ENCODE data around the gene SULT4A1. TPM values are rescaled to one million over a fixed set of nuclear protein-coding genes. Genes with fewer than 3 reads are reported as not detected.
A peak's percentile ranks its signal among the peaks of the same experiment; 100 is the strongest.

Gene SULT4A1
- polyA plus RNA-seq, 1 donor, result 3.5 TPM

DNA sequence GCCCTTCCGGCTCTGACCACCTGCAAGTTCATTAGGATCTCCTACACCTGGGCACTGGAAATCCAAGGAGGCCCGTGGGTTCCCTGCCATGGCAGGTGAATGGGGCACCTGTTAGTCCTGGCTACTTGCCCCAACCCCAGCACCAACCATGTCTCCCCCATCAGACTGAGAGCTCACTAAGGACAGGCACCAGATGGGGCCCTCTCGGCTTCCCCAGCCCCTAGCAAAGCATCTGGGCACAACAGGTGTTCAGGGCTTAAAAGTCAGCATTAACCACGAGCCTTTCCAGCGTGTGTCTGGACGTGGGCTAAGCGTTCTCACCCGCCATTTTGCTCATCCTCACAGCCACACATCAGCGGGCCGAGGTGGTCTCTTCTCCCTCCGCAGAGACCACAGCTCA lies 2.2 kb downstream of the SULT4A1 start:
- DNase-seq, result no peak

GRCh38 chr22:43859621-43860020 lies 2.7 kb downstream of the SULT4A1 start:
- no peak for DNase-seq

DNA sequence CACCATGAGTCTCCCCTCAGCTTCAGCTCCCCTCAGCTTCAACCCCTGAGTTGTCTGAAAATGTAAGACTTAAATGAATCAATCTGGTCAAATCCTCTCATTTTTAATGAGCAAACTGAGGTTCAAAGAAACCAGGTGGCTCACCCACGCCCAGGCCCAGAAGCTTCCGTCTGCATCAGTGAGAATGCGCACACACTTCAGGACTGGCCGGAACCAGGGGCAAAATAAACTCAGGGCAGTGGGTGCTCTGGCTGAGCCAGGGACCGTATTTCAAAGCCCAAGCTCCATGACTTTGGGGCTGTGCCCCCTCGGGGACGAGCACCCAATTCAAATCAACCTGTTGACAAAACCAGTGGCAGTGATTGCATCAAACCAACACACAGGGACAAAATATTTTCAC lies 3.1 kb downstream of the SULT4A1 start:
- DNase-seq, result no peak

GRCh38 chr22:43858156-43858895 lies 4.0 kb downstream of the SULT4A1 start:
- no peak for DNase-seq

DNA sequence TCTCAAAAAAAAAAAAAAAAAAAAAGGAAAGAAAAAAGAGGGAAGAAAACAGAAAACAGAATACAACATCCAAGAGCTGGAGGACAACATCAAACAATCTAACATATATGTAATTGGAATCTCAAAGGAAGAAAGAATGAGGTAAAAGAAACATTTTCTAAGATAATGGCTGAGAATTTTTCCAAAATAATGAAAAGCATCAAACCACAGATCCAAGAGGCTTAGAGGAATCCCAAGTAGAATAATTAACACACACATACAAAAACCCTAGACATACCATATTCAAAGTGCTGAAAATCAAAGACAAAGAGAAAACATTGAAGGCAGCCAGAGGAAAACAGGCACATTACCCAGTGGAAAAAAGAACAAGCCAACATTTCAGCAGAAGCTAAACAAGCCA lies 4.9 kb downstream of the SULT4A1 start:
- no peak for DNase-seq

GRCh38 chr22:43855431-43855830 lies 6.9 kb downstream of the SULT4A1 start:
- no peak for DNase-seq

- no peak for DNase-seq
Observed at GRCh38 chr22:43854786-43855271, 7.5 kb downstream of the SULT4A1 start.

- DNase-seq, result no peak
Observed at GRCh38 chr22:43854121-43854785, 8.1 kb downstream of the SULT4A1 start.

DNA sequence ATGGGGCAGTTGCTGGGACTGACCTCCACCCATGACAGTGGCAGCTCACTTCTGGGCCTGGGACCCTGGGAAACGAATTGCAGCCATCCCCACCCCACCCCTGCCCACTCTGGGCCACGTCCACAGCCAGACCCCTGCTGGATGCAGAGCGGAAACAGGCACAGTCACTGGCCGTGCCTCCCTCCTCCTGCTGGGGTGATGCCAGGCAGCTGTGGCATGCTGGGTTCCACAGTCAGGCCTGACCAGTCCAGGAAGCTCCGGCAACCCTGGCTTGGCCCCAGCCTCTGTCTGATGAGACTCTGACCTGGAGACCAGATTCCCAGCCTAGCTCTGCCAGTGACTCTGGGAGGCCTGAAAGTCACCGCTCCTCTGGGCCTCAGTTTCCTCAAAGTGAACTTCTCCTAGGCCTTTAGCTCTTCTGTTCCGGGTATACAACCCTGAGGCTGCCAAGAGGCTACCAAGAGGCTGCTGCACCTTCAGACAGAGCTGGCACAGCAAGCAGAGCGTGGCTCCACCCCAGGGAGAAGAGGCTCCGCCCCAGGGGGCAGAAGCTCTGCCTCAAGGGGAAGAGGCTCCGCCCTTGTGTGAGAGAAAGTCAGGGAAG lies 8.9 kb downstream of the SULT4A1 start:
- DNase-seq, result no peak

- no peak for DNase-seq
Observed at GRCh38 chr22:43852573-43853327, 9.6 kb downstream of the SULT4A1 start.

GRCh38 chr22:43851979-43852307 lies 10.4 kb downstream of the SULT4A1 start:
- no peak for DNase-seq

DNA sequence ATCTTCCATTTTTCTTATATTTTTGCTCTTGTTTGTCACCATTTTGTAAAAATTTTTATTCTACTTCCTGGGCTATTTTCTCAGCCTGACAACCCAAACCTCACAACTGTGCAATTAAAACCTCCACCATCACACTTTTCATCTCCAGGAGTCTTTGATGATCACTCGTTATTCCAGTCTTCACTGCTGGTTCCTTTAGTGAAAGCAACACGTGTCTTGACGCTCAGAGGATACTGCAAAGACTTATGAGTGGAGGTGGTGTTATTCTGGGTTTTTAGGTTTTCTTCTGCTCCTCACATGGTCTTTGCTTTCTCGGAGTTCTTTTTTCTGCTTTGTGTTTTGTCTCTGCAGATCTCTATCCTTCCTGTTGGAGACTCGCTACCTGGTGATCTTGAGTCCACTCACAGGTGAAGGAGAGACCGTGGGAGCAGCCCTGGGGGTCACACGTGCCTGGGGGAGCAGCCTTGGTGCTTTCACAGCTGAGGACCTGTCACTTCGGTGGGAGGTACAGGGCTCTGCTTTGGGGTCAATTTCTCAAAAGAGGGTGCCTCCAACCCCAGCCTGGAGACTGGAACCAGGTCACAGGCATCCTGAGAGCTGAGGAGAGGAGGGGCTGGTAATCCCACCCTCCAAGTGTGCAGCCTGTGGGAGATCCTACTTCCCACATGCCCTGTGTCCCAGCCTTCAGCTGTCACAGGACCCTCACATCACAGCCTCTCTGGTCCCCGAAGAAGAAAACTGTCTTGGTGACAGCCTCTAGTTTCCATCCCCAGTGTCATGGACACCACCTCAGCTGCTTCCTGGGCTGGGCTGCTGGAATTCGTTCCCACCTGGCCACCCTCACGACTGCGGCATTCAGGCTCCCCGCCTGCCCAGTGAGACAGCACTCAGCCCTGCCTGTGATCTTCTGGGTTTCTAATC lies 11.0 kb downstream of the SULT4A1 start:
- no peak for DNase-seq

- no peak for DNase-seq
Observed at GRCh38 chr22:43850529-43850928, 11.8 kb downstream of the SULT4A1 start.

- DNase-seq, result no peak
Observed at GRCh38 chr22:43849731-43850130, 12.6 kb downstream of the SULT4A1 start.

DNA sequence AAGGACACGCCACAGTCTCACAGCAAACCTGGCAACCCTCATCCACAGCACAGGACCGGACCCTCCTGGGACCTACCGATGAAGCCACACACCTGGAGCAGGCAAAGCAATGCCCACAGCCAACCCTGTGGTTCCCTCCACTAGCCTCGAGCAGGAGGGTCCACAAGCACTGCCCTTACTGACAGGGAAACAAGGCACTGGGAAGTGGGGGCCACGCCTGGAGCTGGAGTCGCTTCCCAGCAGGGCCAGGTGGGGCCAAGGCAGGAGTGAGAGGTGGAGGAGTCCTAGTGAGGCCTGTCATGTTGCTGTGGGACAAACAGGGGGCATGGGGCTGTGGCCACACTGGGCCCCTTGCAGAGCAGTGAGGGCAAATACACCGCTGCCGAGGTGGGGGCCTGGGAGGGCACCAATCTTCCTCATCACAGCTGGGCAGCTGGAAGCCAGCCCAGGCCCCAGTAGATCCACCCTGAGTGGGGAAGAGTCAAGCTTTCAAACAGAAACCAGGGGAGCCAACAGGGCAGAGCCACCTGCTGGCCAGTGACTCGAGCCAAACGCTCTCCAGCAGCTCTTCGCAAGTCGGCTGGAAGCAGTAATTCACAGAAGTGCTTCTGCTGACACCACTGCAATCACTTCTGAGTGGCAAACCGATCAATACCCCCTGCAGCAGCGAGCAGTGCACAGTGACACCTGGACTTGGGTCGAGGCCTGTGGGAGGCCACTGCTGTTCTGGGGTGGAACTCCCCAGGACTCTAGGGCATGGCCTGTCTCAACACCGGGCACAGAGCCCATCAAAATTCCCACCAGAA lies 13.7 kb downstream of the SULT4A1 start:
- peak; percentile 33 for DNase-seq

DNA sequence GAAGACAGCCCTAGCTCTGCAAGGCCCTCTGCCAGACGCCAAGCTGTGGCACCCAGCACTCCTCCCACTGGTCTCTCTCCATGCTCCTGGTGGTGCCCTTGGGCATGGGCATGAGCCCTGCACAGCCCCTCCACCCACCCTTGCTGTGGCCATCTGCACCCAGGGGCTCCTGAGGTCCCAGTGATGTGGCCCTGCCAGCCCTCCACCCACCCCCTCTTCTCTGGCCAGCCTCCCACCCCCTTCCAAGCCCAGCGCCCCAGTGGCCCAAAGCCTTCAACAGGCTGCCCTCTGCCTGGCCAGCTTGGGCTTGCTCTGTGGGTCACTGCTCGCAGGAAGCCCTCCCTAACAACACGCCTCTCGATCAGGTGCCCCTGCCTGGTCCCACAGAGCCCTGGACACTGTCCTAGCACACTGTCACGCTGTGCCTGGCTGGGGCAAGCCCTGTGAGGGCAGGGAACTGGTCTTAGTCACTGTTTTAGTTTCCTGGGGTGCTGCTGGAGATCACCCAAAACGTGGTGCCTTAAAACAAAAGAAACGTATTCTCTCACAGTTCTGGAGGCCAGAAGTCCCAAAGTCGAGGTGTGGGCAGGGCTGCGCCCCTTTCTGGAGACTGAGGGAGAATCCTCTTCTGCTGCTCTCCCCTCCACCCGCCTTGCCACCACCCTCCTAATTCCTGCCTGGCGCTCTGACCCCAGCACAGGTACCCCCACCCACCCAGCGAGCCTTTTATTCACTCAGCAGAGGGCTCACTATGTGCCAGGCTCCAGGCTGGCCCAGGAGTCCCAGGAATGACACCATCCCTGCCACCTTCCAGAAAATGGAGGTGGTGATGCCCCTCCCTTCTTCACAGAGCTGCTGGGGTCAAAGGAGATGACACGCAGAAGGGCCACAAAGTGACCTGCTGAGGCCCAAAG lies 14.7 kb downstream of the SULT4A1 start:
- DNase-seq, result no peak

DNA sequence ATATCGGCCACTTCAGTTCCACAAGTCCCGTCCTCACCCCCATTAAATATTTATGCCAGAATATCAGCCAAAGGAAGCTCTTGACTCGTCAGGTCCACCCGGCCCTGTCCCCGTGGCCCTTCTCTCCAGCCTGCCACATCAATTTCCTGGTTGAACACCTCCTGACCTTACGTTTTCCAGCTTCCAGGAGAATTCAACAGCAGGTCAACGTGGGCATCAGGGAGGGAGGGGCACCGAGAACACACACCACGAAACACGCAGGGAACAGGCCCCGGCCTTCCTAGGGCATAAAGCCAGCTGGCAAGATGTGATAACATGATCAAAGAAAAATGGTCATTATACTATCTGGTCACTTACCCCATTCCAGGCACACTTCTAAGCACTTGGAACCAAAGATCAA lies 15.3 kb downstream of the SULT4A1 start:
- no peak for DNase-seq

DNA sequence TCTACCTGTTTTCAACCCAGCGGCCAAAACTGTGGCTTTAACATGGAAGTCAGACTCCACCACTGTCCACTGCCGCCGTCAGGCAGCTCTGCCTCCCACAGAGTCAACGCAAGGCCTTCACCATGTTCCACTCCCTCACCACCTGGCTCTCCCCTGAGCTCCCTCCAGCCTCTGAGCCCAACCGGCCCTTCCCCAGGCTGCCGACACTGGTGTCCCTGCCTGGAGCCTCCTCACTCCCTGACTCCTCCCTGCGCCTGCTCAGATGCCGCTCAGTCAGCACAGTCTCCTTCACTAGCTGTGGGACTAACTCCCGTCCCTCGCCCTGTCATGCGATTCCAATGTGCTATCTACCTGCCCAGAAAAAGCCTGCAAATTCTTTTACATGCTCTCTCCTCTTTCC lies 16.3 kb downstream of the SULT4A1 start:
- DNase-seq, result no peak

- DNase-seq, result no peak
Observed at GRCh38 chr22:43844560-43845545, 17.5 kb downstream of the SULT4A1 start.
